Activated T-cell treated with anti-CD3 and anti-CD28 coated beads for 48 hours (primary cell): Measurements from ENCODE around the gene ACADVL.

ENCODE experiments used
- DNase-seq: peaks from one replicate; pipeline ENCODE4 v3.0.0-alpha.2; 2020; ENCODE audit warnings: low read depth

Gene ACADVL

DNA sequence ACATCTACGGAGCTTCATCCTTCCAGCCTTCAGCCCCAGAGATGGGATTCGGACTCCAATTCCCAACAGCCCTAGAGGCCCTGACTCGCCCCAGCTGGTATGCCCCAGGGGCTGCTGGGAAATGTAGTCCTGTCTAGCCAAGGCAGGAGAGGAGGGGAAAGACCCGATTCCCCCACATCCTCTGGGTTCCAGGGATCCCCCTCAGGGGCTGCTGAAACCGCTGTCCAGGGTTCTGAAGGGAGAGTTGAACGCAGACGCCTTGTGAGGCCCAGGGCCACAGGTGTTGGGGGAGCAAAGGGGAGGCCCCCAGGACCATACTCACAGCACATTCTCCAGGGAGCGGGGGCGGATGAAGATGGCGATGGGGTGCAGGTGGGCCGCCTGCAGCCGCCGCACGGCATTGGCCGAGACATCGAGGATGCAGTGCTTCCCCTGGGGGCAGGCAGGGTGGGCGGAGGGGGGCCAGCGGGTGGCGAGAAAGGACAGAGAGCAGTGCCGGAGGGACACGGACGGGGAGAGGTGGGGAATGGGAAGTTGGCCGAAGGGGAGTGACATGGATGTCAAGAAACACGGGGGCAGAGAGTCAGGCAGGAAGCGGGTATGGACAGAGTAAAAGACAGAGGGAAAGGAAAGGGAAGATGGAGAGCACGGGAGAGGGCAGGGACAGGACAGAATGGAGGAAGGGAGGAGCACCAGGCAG, 28.0 kb upstream of the ACADVL start:
- no peak for DNase-seq

DNA sequence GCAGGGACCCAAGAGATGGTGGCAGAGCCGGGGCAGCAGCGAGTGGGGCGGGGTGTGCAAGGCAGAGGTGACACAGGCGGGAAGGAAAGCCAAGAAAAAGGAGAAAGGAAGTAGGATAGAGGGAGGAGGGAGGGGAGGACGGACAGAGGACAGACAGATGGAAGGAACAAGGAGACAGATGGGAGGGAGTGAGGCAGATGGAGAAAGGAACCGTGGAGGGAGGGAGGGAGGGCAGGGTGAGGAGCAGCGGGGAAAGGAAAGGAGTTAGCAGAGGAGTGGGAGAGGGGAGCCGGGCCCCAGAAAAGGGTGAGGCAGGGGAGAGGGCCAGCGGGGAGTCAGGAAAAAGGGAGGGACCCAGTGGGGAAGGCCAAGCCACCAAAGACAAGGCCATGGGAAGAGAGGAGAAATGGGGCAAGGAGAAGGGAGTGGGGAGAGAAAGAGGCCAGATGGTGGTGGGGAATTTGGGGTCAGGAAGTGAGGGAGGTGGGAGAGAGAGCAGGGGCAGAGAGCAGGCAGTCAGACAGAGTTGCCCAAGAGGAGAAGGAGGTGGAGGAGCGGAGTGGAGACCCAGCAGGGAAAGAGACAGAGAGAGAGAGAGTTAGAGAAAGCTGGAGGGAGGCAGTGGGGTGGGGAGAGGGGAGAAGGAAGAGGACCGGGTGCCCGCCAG, 27.3 kb upstream of the ACADVL start:
- no peak for DNase-seq

DNA sequence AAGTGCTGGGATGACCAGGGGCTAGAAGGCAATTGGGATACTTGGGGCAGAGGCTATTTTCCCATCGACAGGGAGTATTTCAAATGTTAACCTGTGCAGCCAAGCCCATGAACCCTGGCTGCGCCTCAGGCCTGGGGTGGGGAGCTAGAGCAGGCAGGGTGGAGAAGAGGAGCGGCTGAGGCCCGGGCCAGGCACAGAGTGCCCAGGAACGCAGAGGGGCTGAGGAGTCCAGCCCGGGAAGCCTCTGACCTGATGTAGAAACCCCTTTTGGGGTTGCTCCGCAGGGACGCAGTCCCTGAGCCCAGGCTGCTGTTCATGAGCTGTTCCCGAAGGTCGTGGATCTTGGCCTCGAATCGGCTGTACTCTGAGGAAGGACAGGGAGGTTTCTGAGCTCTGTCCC, 23.8 kb upstream of the ACADVL start:
- no peak for DNase-seq

- no peak for DNase-seq
These were observed 22.9 kb upstream of the ACADVL start for GRCh38 chr17:7196651-7197401.

DNA sequence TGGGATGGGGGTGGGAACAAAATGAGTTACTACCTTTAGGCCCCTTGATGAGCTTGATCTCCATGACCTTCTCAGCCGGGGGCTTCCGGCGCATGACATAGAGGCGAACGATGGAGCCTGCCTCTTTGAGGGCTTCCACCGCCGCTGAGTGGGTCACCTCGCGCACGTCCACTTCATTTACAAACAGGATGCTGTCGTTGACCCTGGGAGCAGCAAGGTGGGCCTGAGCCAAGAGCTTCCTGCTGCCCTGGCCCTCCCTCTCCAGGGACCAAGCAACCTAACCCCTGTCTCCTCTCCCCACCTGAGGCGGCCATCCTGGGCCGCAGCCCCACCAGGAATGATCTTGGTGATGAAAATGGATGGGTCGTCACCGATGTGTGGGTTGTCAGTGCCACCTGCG, 16.3 kb upstream of the ACADVL start:
- no peak for DNase-seq

GRCh38 chr17:7204336-7204735, 15.4 kb upstream of the ACADVL start:
- no peak for DNase-seq

DNA sequence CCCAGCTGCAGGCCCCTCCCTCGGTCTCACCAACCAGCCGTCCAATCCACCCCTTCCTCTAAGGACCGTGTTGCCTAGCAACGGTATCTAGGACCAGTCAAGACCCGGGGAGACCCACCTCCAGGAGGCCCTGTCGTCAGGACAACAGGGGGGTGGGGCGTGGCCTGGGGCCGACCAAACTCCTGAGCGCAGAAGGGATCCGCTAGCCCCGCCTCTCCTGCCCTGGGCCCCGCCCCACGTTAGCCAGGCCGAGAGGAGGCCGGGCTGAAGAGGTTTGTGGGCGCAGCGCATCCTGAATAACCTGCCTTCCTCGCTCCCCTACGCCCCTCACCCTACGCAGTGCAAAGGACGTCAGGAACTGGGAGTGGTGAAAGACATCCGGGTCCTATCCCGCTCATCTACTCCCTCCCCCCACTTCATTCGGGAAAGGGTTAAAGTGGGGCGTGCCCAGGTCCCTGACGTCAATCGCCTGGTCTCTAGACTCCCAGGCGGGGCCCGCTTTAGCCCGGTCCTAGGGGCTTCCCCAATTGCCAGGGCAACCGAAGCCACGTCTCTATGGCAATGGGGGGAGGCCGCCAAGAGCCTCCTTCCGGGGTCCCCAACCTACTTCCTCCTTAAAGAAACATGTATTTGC, 14.8 kb upstream of the ACADVL start:
- peak; percentile 89 for DNase-seq

GRCh38 chr17:7205561-7205960, 14.2 kb upstream of the ACADVL start:
- DNase-seq = no peak

DNA sequence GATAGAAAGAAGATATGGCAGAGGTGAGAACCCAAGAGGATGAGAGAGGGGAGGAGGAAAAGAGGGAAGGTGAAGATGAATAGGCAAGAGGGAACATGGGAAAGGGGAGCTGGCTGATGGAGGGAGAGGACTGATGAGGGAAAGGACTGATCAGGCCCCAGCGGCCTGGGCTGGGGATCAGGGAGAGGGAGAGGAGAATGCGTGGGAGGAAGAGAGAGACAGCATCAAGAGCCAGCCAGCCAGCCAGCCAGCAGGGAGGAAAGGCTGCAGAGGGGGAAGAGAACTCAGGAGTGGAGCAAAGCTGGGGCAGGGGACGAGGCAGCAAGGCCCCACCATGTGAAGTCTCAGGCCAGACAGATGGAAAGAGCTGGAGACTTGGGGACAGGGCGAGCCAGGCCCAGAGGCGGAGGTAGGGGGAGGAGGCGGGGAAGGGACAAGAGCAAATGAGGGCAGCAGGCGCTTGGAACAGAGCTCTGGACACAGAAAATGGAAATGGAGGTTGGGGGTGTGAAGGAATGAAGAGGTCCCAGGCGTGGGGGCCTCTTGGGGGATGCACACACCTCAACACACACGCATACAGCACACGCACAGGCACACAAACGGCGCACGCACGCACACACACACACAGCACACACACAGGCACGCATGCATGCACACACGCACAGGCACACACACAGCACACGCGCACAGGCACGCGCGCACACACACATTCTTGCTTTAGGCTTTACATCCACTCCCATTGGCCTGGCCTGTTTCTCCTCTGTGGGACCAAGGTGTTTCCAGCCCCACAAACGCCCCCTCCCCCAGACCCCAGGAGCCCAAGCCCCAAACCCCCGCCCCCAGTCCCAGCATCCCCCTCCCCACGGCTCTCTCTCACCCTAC, 12.4 kb upstream of the ACADVL start:
- DNase-seq = no peak

DNA sequence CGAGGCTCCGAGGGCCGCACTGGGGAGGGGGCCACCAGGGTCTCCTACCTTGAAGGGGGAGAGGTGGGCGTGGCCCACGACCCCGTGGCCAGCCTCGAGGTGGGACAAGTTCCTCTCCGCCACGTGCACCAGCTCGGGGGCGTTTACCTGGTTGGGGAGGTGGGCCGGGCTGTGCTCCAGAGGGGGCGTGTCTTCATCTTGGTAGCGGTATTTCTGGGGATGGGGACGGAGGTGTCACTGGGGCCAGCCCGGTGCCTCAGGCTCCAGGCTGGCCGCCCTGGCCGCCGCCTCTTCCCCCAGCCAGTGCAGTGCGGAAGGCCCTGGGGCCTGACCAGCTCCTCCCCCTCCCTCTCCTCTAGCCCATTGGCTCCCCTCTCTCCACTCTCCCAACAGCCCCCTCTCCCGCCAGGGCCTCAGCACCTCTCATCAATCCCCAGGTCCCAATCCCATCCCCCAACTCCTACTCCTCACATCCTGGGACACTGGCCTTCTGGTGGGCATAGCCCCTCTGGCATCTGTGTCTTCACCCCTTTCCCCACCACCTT, 11.6 kb upstream of the ACADVL start:
- no peak for DNase-seq

DNA sequence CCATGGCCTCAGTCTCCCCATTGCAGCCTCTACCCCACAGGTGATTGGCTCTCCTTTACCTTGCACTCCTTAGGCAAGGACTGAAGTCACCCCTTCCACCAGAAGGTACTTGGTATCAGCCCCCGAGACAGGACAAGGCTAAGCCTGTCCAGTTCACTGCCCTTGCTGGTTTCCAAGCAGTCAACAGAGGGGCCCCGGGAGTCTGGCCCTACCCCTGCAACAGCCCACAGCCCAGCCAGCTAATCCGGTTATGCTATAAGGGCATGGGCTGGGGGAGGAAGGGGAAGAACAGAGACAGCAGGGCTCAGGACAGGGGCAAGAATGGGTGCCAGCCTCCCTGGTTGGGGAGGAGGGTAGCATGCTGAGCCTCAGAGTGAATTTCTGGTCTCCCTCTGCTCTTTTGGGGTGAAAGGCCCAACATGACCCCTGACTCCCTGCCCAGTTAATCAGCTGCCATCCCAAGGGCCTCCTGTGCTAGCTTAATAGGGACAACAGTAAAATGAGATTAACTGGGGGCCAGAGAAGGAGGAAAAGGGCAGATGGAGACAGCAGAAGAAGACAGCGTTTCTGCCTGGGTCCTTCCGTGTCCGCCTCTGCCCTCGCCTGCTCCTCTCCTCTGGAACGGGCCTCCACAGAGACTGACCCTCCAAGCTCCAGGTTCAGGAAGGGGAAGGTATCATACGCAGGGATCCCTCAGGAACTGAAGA, 10.8 kb upstream of the ACADVL start:
- DNase-seq = no peak

DNA sequence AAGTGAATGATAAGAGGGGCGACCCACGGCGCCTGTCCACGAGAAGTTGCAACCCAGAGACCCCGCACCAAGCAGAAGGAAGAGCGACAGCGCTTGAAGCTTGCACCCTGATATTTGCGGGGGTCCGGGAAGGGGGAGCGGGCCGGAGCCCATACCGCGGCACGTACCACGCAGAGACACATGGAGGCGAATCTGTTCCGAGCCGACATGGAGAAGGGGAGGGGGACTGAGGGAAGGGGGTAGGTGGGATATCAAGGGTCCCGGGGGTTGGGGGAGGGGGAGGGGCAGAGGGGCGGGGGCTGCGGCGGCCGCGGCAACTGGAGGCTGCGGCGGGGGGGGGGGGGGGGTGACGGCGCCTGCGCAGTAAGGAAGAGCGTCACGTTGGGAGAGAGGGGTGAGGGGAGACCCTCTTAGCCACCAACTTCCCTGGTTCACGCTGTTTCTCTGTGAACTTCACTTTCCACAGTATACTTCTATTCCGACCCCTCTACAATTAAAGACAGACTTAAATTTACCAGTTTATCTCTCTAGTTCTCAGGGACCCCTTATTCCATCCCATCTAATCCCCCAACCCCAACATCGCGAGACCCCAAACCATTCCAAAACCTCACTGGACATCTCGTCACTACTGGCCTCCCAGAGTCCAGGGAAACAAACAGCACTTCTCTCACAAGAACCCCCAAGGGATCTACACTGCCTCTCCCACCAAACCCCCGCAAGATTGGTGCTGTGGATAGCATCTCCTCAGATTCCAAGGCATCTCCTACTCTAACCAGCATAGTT, 8.1 kb upstream of the ACADVL start:
- DNase-seq = no peak

GRCh38 chr17:7213895-7214299, 5.8 kb upstream of the ACADVL start:
- DNase-seq = no peak

GRCh38 chr17:7214300-7215135, 5.2 kb upstream of the ACADVL start:
- DNase-seq = peak; percentile 100

DNA sequence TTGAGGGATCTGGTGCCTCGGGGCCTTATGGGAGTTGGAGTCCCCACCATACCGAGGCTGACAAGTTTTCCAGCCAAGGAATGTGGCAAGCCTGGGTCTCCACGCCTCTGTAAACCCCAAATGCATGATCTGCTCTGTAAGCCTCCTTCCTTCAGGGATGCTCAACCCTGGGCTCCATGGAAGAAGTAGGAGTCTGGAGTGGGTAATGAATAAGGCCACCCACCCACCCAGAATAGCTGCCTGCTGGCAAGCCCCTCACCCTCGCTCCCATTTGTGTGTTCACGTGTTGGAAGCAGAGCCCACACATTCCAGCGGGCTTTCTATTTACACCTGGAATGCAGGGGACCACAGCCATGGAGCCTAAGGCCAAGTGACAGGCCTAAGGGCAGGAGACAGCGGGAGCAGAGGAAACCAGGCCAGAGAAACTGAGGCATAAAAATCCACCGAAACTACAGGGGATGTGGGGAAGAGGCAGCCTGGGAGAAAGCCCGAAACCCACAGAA, 4.6 kb upstream of the ACADVL start:
- no peak for DNase-seq

DNA sequence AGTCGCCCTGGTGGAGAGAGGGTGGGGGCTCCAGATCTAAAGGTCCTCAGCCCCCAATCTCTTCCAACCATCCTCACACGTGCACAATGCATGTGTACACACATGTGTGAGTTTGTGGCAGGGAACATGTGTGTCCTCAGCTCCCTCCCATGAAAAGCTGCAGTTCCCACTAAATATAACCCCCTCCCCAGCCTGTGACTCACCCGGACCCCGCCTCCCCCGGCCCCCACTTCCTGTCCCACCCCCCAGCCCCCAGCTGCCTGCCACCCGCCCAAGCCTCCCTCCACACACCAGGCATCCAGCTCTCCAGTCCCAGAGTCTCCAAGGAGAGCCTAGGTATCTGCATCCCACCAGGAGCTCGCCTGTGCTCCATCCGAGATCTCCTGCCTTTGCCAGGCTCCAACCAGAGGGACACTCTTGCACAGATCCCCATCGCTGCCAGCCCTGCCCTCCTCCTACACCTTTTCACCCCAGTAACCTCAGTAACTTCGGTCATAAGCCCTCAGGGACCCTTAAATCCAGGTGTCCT, 4.0 kb upstream of the ACADVL start:
- DNase-seq = no peak

DNA sequence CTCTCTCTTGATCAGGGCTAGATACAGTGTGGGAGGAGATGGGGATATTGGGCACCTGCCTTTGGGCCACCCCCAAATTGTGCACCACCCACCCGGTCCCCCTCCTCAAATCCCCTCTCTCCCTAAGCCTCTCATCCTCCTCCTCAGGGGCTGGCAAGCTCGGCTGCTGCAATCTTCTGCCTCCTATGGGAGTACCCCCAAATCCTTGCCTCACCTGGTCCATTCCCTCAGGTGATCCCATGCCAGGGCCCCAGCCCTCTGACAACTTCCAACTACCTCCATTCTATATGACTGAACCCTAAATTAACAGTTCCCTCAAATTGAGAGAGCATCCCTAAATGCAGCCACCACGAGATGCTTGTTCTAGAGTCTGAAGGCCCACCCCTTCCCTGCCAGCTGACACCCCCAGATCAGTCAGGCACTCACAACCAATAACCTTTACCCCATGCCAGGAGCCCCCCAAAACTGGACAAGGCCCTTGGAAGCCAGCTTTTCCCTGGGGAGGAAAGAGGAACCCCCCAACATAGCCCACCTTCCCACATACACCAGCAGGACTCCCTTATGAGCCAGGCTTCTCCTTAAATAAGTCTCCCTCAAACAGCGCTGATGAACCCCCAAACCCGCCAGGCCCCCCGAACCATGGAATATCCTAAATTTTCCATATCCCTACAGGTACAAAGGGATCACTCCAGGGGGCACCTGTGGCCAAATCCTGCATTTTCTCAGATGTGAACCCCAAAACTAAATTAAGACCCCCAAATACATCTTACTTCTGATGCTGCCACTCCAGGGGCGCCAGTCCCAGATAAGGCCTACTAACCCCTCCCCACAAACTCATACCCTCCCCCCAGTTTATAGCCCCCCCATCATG, 3.3 kb upstream of the ACADVL start:
- DNase-seq = no peak
